T-helper 1 cell treated with Interleukin-12 subunit alpha and Interleukin-12 subunit beta and Interleukin-4 antibody, amounts not matched to agents 30 ng/mL and 1 ng/mL, for 36 hours (primary cell): ENCODE results near the gene BTNL3. TPM values are rescaled to one million over a fixed set of nuclear protein-coding genes. Genes with fewer than 3 reads are reported as not detected.
"Not testable (repeated sequence)": the region's sequence is repeated elsewhere in the genome, so short reads cannot be mapped to it uniquely, and the experiment has no call there.

Source experiments
- intact Hi-C: fragments of 100-400 bp; cut with micrococcal nuclease; formaldehyde crosslinking; loops from one replicate; pipeline ENCODE4 v1.15.1; 2024
- total RNA-seq: library from RNA; stranded (reverse); gene quantifications from 2 replicates; pipeline ENCODE4 v1.2.3, GENCODE V29; 2022

Gene BTNL3
- total RNA-seq = not detected in 2 replicates

- intact Hi-C loops = no loop called here
Observed at GRCh38 chr5:180988592-180988991, at the start of gene BTNL3. BTNL3 (plus strand) TSS chr5:180988846; CDS start chr5:180989029, 183 bp downstream.

GRCh38 chr5:180950291-180950949, 38.2 kb upstream of the BTNL3 start:
- intact Hi-C loops = no loop called here

- intact Hi-C loops = no loop called here
Observed at GRCh38 chr5:180959661-180960060, 29.0 kb upstream of the BTNL3 start.

- intact Hi-C loops = no loop called here
Observed at GRCh38 chr5:180960209-180960608, 28.4 kb upstream of the BTNL3 start.

GRCh38 chr5:180969406-180969805, 19.2 kb upstream of the BTNL3 start:
- intact Hi-C loops = no loop called here

- intact Hi-C loops = no loop called here
Observed at GRCh38 chr5:180970336-180970735, 18.3 kb upstream of the BTNL3 start.

GRCh38 chr5:180970875-180971274, 17.8 kb upstream of the BTNL3 start:
- intact Hi-C loops = no loop called here

- intact Hi-C loops = no loop called here
Observed at GRCh38 chr5:180974612-180975315, 13.9 kb upstream of the BTNL3 start.

GRCh38 chr5:180975338-180975737, 13.3 kb upstream of the BTNL3 start:
- intact Hi-C loops = no loop called here

- intact Hi-C loops = no loop called here
Observed at GRCh38 chr5:180976518-180976917, 12.1 kb upstream of the BTNL3 start.

- intact Hi-C loops = no loop called here
Observed at GRCh38 chr5:180977852-180978251, 10.8 kb upstream of the BTNL3 start.

- intact Hi-C loops = no loop called here
Observed at GRCh38 chr5:180982008-180982741, 6.5 kb upstream of the BTNL3 start.

- intact Hi-C loops = no loop called here
Observed at GRCh38 chr5:180988016-180988415, 630 bp upstream of the BTNL3 start.

- intact Hi-C loops = no loop called here
Observed at GRCh38 chr5:180990086-180990881, 1.6 kb downstream of the BTNL3 start.

- intact Hi-C loops = no loop called here
Observed at GRCh38 chr5:180990882-180991242, 2.2 kb downstream of the BTNL3 start.

GRCh38 chr5:181001947-181002346, 13.3 kb downstream of the BTNL3 start:
- intact Hi-C loops = no loop called here

GRCh38 chr5:181005791-181006190, 17.1 kb downstream of the BTNL3 start:
- intact Hi-C loops = loop anchor here (1.0 kb wide), 1 partner anchor 58 kb away; no protein-coding TSS in a partner anchor

- intact Hi-C loops = no loop called here
Observed at GRCh38 chr5:181008136-181008535, 19.5 kb downstream of the BTNL3 start.

- intact Hi-C loops = not testable (repeated sequence)
Observed at GRCh38 chr5:181010018-181010417, 21.4 kb downstream of the BTNL3 start.

- intact Hi-C loops = not testable (repeated sequence)
Observed at GRCh38 chr5:181014654-181015053, 26.0 kb downstream of the BTNL3 start.

GRCh38 chr5:181017448-181017847, 28.8 kb downstream of the BTNL3 start:
- intact Hi-C loops = not testable (repeated sequence)
